HG03064 (cell line): ENCODE results near the gene ZNF831.

ENCODE experiments used
- ATAC-seq: cut with Tn5 transposase; IDR thresholded peaks from one replicate; pipeline ENCODE4 v1.9.1; 2021; ENCODE audit warnings: low read depth; ENCODE audit not compliant: unreplicated experiment

The ZNF831 gene

GRCh38 chr20:59139998-59140397 lies 23.6 kb upstream of the ZNF831 start:
- ATAC-seq: no peak

GRCh38 chr20:59141818-59142581 lies 21.6 kb upstream of the ZNF831 start:
- ATAC-seq: no peak

GRCh38 chr20:59143326-59143725 lies 20.3 kb upstream of the ZNF831 start:
- ATAC-seq: no peak

GRCh38 chr20:59144179-59144830 lies 19.3 kb upstream of the ZNF831 start:
- ATAC-seq: no peak

GRCh38 chr20:59144831-59145196 lies 18.8 kb upstream of the ZNF831 start:
- ATAC-seq: no peak

- ATAC-seq: no peak
Observed at GRCh38 chr20:59145247-59145923, 18.2 kb upstream of the ZNF831 start.

- no peak for ATAC-seq
Observed at GRCh38 chr20:59145924-59146779, 17.5 kb upstream of the ZNF831 start.

GRCh38 chr20:59146780-59147565 lies 16.6 kb upstream of the ZNF831 start:
- no peak for ATAC-seq

- no peak for ATAC-seq
Observed at GRCh38 chr20:59147586-59147985, 16.0 kb upstream of the ZNF831 start.

GRCh38 chr20:59148701-59149493 lies 14.7 kb upstream of the ZNF831 start:
- no peak for ATAC-seq

GRCh38 chr20:59149678-59150504 lies 13.7 kb upstream of the ZNF831 start:
- no peak for ATAC-seq

GRCh38 chr20:59150821-59151251 lies 12.8 kb upstream of the ZNF831 start:
- ATAC-seq: no peak

- no peak for ATAC-seq
Observed at GRCh38 chr20:59151391-59151790, 12.2 kb upstream of the ZNF831 start.

GRCh38 chr20:59151820-59152219 lies 11.8 kb upstream of the ZNF831 start:
- ATAC-seq: no peak

- no peak for ATAC-seq
Observed at GRCh38 chr20:59152559-59153354, 10.9 kb upstream of the ZNF831 start.

- no peak for ATAC-seq
Observed at GRCh38 chr20:59153355-59153681, 10.3 kb upstream of the ZNF831 start.

GRCh38 chr20:59153832-59154231 lies 9.8 kb upstream of the ZNF831 start:
- no peak for ATAC-seq
